Measurements from ENCODE around the gene SND1.

Gene SND1

GRCh38 chr7:127678947-127679346, 27.0 kb downstream of the SND1 start:
- Histone ChIP-seq H2BK120ac (ENCODE audit: low read depth, low read length) (no peak overlapping the region), H2BK5ac (ENCODE audit: low read depth, low read length, poor library complexity, severe bottlenecking) (no peak overlapping the region), H3K23ac (ENCODE audit: low read length in 2 of 2) (no peak overlapping the region), H2BK15ac (ENCODE audit: low read depth, poor library complexity, severe bottlenecking) (no peak overlapping the region), H2AFZ (ENCODE audit: low read depth, low read length) (no peak overlapping the region), H3K4ac (ENCODE audit: low read depth in 1 of 2, low read length in 2 of 2) (no peak overlapping the region), H3K14ac (ENCODE audit: low read length in 2 of 2) (no peak overlapping the region), H4K8ac (ENCODE audit: low read length) (no peak overlapping the region), H3K27me3 (ENCODE audit: control insufficient read depth in 1 of 2, insufficient read depth in 1 of 2, low read length in 2 of 2) (no peaks in the 10 kb centered on the region), H3K27ac (ENCODE audit: low read length, poor library complexity, severe bottlenecking) (peak overlapping the region; percentile 44), H3K9me3 (ENCODE audit: control insufficient read depth, low read length) (no peaks in the 10 kb centered on the region), H3K9ac (ENCODE audit: low read length) (no peak overlapping the region), H3K36me3 (ENCODE audit: control insufficient read depth in 1 of 2, insufficient read depth in 2 of 2, low read depth in 1 of 2, low read length in 2 of 2) (peaks cover 0 to 13% of the 10 kb centered on the region in 2 experiments), H3K4me1 (ENCODE audit: control insufficient read depth, insufficient read depth, low read depth, low read length) (peaks cover 6% of the 10 kb centered on the region), H3K4me3 (ENCODE audit: insufficient read depth in 1 of 2, low read depth in 1 of 2, low read length in 2 of 2) (no peak overlapping the region), H4K91ac (ENCODE audit: low read length) (no peak overlapping the region), H2AK5ac (ENCODE audit: low read length, severe bottlenecking) (no peak overlapping the region), H3K79me1 (replicated peaks; ENCODE audit: low read length, poor library complexity, severe bottlenecking) (peaks cover 10% of the 10 kb centered on the region), H2BK12ac (ENCODE audit: low read length in 2 of 2) (peak overlapping the region in 1 of 2 experiments; percentile 73), H3K4me2 (ENCODE audit: low read length, poor library complexity, severe bottlenecking) (no peak overlapping the region), H3K18ac (ENCODE audit: low read depth in 1 of 2, low read length in 2 of 2) (no peak overlapping the region)
- peak; percentile 65 for DNase-seq
- 44% methylated on average over 3 of the region's 3 CpGs for WGBS

GRCh38 chr7:127680983-127681382, 29.0 kb downstream of the SND1 start:
- no peak overlapping the region for H3K23ac ChIP-seq (ENCODE audit: low read length in 2 of 2)
- no peak overlapping the region for H2AK5ac ChIP-seq (ENCODE audit: low read length, severe bottlenecking)
- H3K4me2 ChIP-seq (ENCODE audit: low read length, poor library complexity, severe bottlenecking) = no peak overlapping the region
- H4K91ac ChIP-seq (ENCODE audit: low read length) = no peak overlapping the region
- no peaks in the 10 kb centered on the region for H3K9me3 ChIP-seq (ENCODE audit: control insufficient read depth, low read length)
- no peak overlapping the region for H3K4ac ChIP-seq (ENCODE audit: low read depth in 1 of 2, low read length in 2 of 2)
- no peak overlapping the region for H3K4me3 ChIP-seq (ENCODE audit: insufficient read depth in 1 of 2, low read depth in 1 of 2, low read length in 2 of 2)
- DNase-seq = no peak
- H3K79me1 ChIP-seq (replicated peaks; ENCODE audit: low read length, poor library complexity, severe bottlenecking) = peaks cover 8% of the 10 kb centered on the region
- H2BK5ac ChIP-seq (ENCODE audit: low read depth, low read length, poor library complexity, severe bottlenecking) = no peak overlapping the region
- no peaks in the 10 kb centered on the region for H3K27me3 ChIP-seq (ENCODE audit: control insufficient read depth in 1 of 2, insufficient read depth in 1 of 2, low read length in 2 of 2)
- H3K36me3 ChIP-seq (ENCODE audit: control insufficient read depth in 1 of 2, insufficient read depth in 2 of 2, low read depth in 1 of 2, low read length in 2 of 2) = peaks cover 3 to 12% of the 10 kb centered on the region in 2 experiments
- no peak overlapping the region for H3K9ac ChIP-seq (ENCODE audit: low read length)
- no peak overlapping the region for H2BK15ac ChIP-seq (ENCODE audit: low read depth, poor library complexity, severe bottlenecking)
- no peak overlapping the region for H3K14ac ChIP-seq (ENCODE audit: low read length in 2 of 2)
- H3K27ac ChIP-seq (ENCODE audit: low read length, poor library complexity, severe bottlenecking) = no peak overlapping the region
- no peak overlapping the region for H3K18ac ChIP-seq (ENCODE audit: low read depth in 1 of 2, low read length in 2 of 2)
- 100% methylated on average over 3 of the region's 3 CpGs for WGBS
- peaks cover 4% of the 10 kb centered on the region for H3K4me1 ChIP-seq (ENCODE audit: control insufficient read depth, insufficient read depth, low read depth, low read length)
- no peak overlapping the region for H4K8ac ChIP-seq (ENCODE audit: low read length)
- H2BK120ac ChIP-seq (ENCODE audit: low read depth, low read length) = no peak overlapping the region
- H2BK12ac ChIP-seq (ENCODE audit: low read length in 2 of 2) = no peak overlapping the region
- H2AFZ ChIP-seq (ENCODE audit: low read depth, low read length) = no peak overlapping the region

GRCh38 chr7:127682140-127682539, 30.1 kb downstream of the SND1 start:
- no peak overlapping the region for H2BK12ac ChIP-seq (ENCODE audit: low read length in 2 of 2)
- no peak for DNase-seq
- WGBS = 92% methylated on average over 2 of the region's 2 CpGs
- H3K9ac ChIP-seq (ENCODE audit: low read length) = no peak overlapping the region
- H3K4me2 ChIP-seq (ENCODE audit: low read length, poor library complexity, severe bottlenecking) = no peak overlapping the region
- peaks cover 11% of the 10 kb centered on the region for H3K79me1 ChIP-seq (replicated peaks; ENCODE audit: low read length, poor library complexity, severe bottlenecking)
- H3K27me3 ChIP-seq (ENCODE audit: control insufficient read depth in 1 of 2, insufficient read depth in 1 of 2, low read length in 2 of 2) = no peaks in the 10 kb centered on the region
- H2AFZ ChIP-seq (ENCODE audit: low read depth, low read length) = no peak overlapping the region
- no peak overlapping the region for H2BK120ac ChIP-seq (ENCODE audit: low read depth, low read length)
- no peak overlapping the region for H3K23ac ChIP-seq (ENCODE audit: low read length in 2 of 2)
- no peak overlapping the region for H2AK5ac ChIP-seq (ENCODE audit: low read length, severe bottlenecking)
- H2BK5ac ChIP-seq (ENCODE audit: low read depth, low read length, poor library complexity, severe bottlenecking) = no peak overlapping the region
- no peak overlapping the region for H3K4me3 ChIP-seq (ENCODE audit: insufficient read depth in 1 of 2, low read depth in 1 of 2, low read length in 2 of 2)
- no peak overlapping the region for H4K91ac ChIP-seq (ENCODE audit: low read length)
- H3K14ac ChIP-seq (ENCODE audit: low read length in 2 of 2) = no peak overlapping the region
- H3K4me1 ChIP-seq (ENCODE audit: control insufficient read depth, insufficient read depth, low read depth, low read length) = peaks cover 4% of the 10 kb centered on the region
- H3K18ac ChIP-seq (ENCODE audit: low read depth in 1 of 2, low read length in 2 of 2) = no peak overlapping the region
- H2BK15ac ChIP-seq (ENCODE audit: low read depth, poor library complexity, severe bottlenecking) = no peak overlapping the region
- no peak overlapping the region for H4K8ac ChIP-seq (ENCODE audit: low read length)
- H3K4ac ChIP-seq (ENCODE audit: low read depth in 1 of 2, low read length in 2 of 2) = no peak overlapping the region
- H3K27ac ChIP-seq (ENCODE audit: low read length, poor library complexity, severe bottlenecking) = no peak overlapping the region
- peaks cover 7 to 14% of the 10 kb centered on the region in 2 experiments for H3K36me3 ChIP-seq (ENCODE audit: control insufficient read depth in 1 of 2, insufficient read depth in 2 of 2, low read depth in 1 of 2, low read length in 2 of 2)
- no peaks in the 10 kb centered on the region for H3K9me3 ChIP-seq (ENCODE audit: control insufficient read depth, low read length)

GRCh38 chr7:127683776-127684681, 32.0 kb downstream of the SND1 start:
- Histone ChIP-seq H3K9ac (ENCODE audit: low read length) (no peak overlapping the region), H3K4me1 (ENCODE audit: control insufficient read depth, insufficient read depth, low read depth, low read length) (no peaks in the 10 kb centered on the region), H2AK5ac (ENCODE audit: low read length, severe bottlenecking) (no peak overlapping the region), H3K4me3 (ENCODE audit: insufficient read depth in 1 of 2, low read depth in 1 of 2, low read length in 2 of 2) (no peak overlapping the region), H3K79me1 (replicated peaks; ENCODE audit: low read length, poor library complexity, severe bottlenecking) (peaks cover 17% of the 10 kb centered on the region), H3K23ac (ENCODE audit: low read length in 2 of 2) (no peak overlapping the region), H2BK5ac (ENCODE audit: low read depth, low read length, poor library complexity, severe bottlenecking) (no peak overlapping the region), H3K18ac (ENCODE audit: low read depth in 1 of 2, low read length in 2 of 2) (no peak overlapping the region), H4K8ac (ENCODE audit: low read length) (no peak overlapping the region), H2AFZ (ENCODE audit: low read depth, low read length) (no peak overlapping the region), H4K91ac (ENCODE audit: low read length) (no peak overlapping the region), H2BK120ac (ENCODE audit: low read depth, low read length) (no peak overlapping the region), H3K14ac (ENCODE audit: low read length in 2 of 2) (no peak overlapping the region), H3K4ac (ENCODE audit: low read depth in 1 of 2, low read length in 2 of 2) (no peak overlapping the region), H3K27ac (ENCODE audit: low read length, poor library complexity, severe bottlenecking) (no peak overlapping the region), H3K4me2 (ENCODE audit: low read length, poor library complexity, severe bottlenecking) (no peak overlapping the region), H3K9me3 (ENCODE audit: control insufficient read depth, low read length) (no peaks in the 10 kb centered on the region), H3K27me3 (ENCODE audit: control insufficient read depth in 1 of 2, insufficient read depth in 1 of 2, low read length in 2 of 2) (no peaks in the 10 kb centered on the region), H2BK15ac (ENCODE audit: low read depth, poor library complexity, severe bottlenecking) (no peak overlapping the region), H3K36me3 (ENCODE audit: control insufficient read depth in 1 of 2, insufficient read depth in 2 of 2, low read depth in 1 of 2, low read length in 2 of 2) (peaks cover 11 to 30% of the 10 kb centered on the region in 2 experiments), H2BK12ac (ENCODE audit: low read length in 2 of 2) (no peak overlapping the region)
- 71% methylated on average over 4 of the region's 4 CpGs for WGBS
- no peak for DNase-seq
